Astrocyte of the spinal cord (primary cell): Measurements from ENCODE around the gene MARCHF10.

Source experiments
- DNase-seq: peaks from one replicate; pipeline ENCODE4 v3.0.0; 2011; ENCODE audit warnings: low read depth, low spot score
- H3K4me3 ChIP-seq: 2 replicates; pipeline ENCODE4 v1.5.1; 2011; ENCODE audit warnings: low read depth, mild to moderate bottlenecking, low read length, moderate library complexity
- in situ Hi-C: cut with HindIII; loops from 2 replicates; pipeline ENCODE4 v1.10.0; 2017; ENCODE audit warnings: low sequenced_read_pairs
- TF ChIP-seq, protein P1 (sequence below): IDR thresholded peaks from 2 replicates; pipeline ENCODE4 v1.5.1; 2012; ENCODE audit warnings: low read depth, mild to moderate bottlenecking, low read length, inconsistent platforms

Gene MARCHF10

DNA sequence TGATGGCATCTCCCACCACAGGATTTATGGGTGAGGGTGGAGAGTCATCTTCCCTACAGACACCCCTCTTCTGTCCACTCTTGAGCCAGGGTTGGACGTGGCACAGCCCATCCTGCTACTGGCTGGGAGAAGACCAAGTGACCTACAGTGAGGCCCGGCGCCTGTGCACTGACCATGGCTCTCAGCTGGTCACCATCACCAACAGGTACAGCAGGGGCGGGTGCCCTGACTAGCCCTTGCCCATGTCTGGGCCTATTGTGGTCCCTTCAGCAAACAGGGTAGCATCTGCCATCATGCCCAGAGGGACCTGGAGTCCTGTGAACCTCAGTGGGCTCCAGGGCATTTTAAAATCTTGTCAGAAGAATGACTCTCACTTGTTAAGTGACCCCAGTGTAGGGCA is 132.4 kb downstream of the MARCHF10 start:
- in situ Hi-C loops: no loop called here

GRCh38 chr17:62675260-62675659 is 132.9 kb downstream of the MARCHF10 start:
- H3K4me3 ChIP-seq: no peak overlapping the region
- TF ChIP-seq, protein P1, sequence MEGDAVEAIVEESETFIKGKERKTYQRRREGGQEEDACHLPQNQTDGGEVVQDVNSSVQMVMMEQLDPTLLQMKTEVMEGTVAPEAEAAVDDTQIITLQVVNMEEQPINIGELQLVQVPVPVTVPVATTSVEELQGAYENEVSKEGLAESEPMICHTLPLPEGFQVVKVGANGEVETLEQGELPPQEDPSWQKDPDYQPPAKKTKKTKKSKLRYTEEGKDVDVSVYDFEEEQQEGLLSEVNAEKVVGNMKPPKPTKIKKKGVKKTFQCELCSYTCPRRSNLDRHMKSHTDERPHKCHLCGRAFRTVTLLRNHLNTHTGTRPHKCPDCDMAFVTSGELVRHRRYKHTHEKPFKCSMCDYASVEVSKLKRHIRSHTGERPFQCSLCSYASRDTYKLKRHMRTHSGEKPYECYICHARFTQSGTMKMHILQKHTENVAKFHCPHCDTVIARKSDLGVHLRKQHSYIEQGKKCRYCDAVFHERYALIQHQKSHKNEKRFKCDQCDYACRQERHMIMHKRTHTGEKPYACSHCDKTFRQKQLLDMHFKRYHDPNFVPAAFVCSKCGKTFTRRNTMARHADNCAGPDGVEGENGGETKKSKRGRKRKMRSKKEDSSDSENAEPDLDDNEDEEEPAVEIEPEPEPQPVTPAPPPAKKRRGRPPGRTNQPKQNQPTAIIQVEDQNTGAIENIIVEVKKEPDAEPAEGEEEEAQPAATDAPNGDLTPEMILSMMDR: no peak
- in situ Hi-C loops: no loop called here
- no peak for DNase-seq

More for the DNA sequence above, 132.4 kb downstream of the MARCHF10 start:
- TF ChIP-seq, protein P1: no peak
- no peak overlapping the region for H3K4me3 ChIP-seq
- DNase-seq: no peak

- TF ChIP-seq, protein P1: no peak
- in situ Hi-C loops: no loop called here
- DNase-seq: no peak
- H3K4me3 ChIP-seq: no peak overlapping the region
These were observed 133.3 kb downstream of the MARCHF10 start for GRCh38 chr17:62674841-62675240.

- no peak overlapping the region for H3K4me3 ChIP-seq
- no peak for DNase-seq
- TF ChIP-seq, protein P1: no peak
- in situ Hi-C loops: no loop called here
These were observed 133.8 kb downstream of the MARCHF10 start for GRCh38 chr17:62674363-62674739.

DNA sequence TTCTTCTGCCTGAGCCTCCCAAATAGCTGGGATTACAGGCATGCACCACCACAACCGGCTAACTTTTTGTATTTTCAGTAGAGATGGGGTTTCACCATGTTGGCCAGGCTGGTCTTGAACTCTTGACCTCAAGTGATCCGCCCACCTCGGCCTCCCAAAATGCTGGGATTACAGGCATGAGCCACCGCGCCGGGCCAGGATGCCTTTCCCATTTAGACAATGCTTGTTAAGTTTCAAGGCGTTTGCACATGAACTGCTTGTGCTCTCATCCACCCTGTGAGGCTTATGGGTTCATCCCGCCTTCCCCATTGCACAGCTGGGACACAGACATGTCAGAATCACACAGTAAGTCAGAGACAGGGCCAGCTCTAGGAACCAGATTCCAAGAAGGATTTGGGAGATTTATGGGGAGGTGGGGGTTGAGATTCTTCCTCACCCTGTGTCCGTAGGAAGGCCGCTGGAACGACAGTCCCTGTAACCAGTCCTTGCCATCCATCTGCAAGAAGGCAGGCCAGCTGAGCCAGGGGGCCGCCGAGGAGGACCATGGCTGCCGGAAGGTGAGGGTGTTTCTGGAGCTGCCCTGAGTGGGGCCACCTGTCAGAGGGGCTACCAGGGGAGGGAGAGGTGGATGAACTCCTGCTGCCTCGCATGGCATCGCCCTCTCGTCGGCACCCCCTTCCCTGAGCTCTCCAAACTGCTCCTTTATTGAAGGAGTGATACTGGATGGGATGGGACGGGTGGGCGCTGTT is 134.3 kb downstream of the MARCHF10 start:
- in situ Hi-C loops: no loop called here
- no peak overlapping the region for H3K4me3 ChIP-seq
- no peak for DNase-seq
- TF ChIP-seq, protein P1: no peak

GRCh38 chr17:62672957-62673356 is 135.2 kb downstream of the MARCHF10 start:
- in situ Hi-C loops: no loop called here
- no peak overlapping the region for H3K4me3 ChIP-seq
- DNase-seq: no peak
- TF ChIP-seq, protein P1: no peak
